K562 (cell line): ENCODE data around the gene B4GALT5. TPM values are rescaled to one million over a fixed set of nuclear protein-coding genes. Genes with fewer than 3 reads are reported as not detected.

Experiments used
- ELF2 ChIP-seq: fragments of 250-450 bp; sonication (Bioruptor Pico); IDR thresholded peaks from 2 replicates; pipeline ENCODE4 v1.5.0; 2021; ENCODE audit warnings: mild to moderate bottlenecking
- HDAC1 ChIP-seq, 2 experiments: fragments of 450-650 bp; IDR thresholded peaks; 2 replicates each; pipeline ENCODE4 v1.6.1; 2016 to 2017; ENCODE audit warnings: inconsistent platforms in 1 of 2, mild to moderate bottlenecking in 1 of 2, moderate library complexity in 1 of 2
- MYNN ChIP-seq, 2 experiments: sonication (generic); formaldehyde crosslinking in 1 of 2; IDR thresholded peaks; 2 replicates each; pipeline versions ENCODE4 v1.5.0 to v1.6.1; 2016 to 2020; ENCODE audit warnings: antibody characterized with exemption in 1 of 2, missing genetic modification reagents in 1 of 2
- polyA plus RNA-seq, 8 experiments: library from polyadenylated mRNA; depleted of rRNA in 4 of 8; stranded (reverse) in 5 of 8; unstranded in 3 of 8; fragments of >200 nt; fragmentation: Nextera tagmentation in 2 of 8; fragmentation: Illumina TruSeq in 1 of 8; extraction: Ambion mirVana in 2 of 8; extraction: Trizol in 1 of 8; gene quantifications; 2 replicates each; pipeline versions ENCODE4 v1.2.1 to v1.2.3, GENCODE V29; 2011 to 2014; ENCODE audit warnings: inconsistent platforms in 1 of 8, missing spikeins in 1 of 8
- total RNA-seq, 7 experiments: library from RNA; depleted of rRNA in 6 of 7; stranded (reverse); fragments of >200 nt in 6 of 7; fragmentation: Illumina TruSeq in 2 of 7; extraction: Trizol in 2 of 7; gene quantifications; 2 replicates each; pipeline versions ENCODE4 v1.2.1 to v1.2.3, GENCODE V29; 2011 to 2021; ENCODE audit warnings: low replicate concordance in 1 of 7
- TF ChIP-seq, protein P1 (sequence below): fragments of 200-800 bp; sonication (Bioruptor generic); IDR thresholded peaks from 2 replicates; pipeline ENCODE4 v1.6.1; 2017; ENCODE audit warnings: missing genetic modification characterization, missing compliant biosample characterization
- TF ChIP-seq, protein P2 (sequence below), 3 experiments: IDR thresholded peaks in 2 of 3; conservative IDR thresholded peaks in 1 of 3; 2 replicates each; pipeline ENCODE4 v1.5.1; 2011 to 2012; ENCODE audit warnings: low read length in 3 of 3, mild to moderate bottlenecking in 3 of 3, control low read depth in 2 of 3, improper control_type of control experiment in 1 of 3, inconsistent platforms in 1 of 3, low read depth in 1 of 3, mixed read lengths in 1 of 3, moderate library complexity in 1 of 3; ENCODE audit not compliant: insufficient read depth in 2 of 3
- TF ChIP-seq, protein P3 (sequence below): sonication (generic); formaldehyde crosslinking; IDR thresholded peaks from 2 replicates; pipeline ENCODE4 v1.8.0; 2023; ENCODE audit warnings: mild to moderate bottlenecking, missing genetic modification reagents

Gene B4GALT5
- total and polyA plus RNA-seq, 9 of the 15 experiments (the other 6 are each of a cell fraction or from before 2014, with no cell fraction given) = 8.5 to 32.6 (median 23.4) TPM

DNA sequence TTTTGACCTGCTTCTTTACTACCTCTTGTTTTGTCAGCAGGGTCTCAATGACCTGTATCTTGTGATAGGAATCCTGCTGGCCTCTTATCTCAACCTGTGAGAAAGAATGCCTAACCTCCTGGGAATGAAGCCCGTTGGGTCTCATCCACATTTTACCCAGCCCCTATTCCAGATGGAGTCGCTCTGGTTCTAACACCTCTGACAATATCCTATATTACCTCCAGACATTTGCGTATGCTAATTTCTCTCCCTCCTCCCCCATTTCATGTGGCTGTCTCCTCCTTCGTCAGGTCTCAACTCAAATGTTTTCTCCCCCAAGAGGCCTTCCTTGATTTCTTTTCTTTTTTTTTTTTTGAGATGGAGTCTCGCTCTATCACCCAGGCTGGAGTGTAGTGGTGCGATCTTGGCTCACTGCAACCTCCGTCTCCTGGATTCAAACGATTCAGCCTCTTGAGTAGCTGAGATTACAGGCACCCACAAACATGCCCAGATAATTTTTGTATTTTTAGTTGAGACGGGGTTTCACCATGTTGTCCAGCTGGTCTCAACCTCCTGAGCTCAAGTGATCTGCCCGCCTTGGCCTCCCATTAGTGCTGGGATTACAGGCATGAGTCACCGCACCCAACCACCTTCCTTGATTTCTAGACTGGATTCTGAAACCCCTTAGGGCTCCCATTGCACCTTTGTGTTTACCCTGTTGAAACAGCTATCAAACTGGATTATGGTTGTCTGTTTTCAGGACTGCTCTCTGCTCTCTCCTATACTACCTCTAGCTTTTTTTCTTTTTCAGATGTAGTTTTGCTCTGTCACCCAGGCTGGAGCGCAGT is 49.5 kb upstream of the B4GALT5 start (continued):
- no peak for TF ChIP-seq HDAC1 (IDR thresholded peaks at IDR 0.05)
- TF ChIP-seq, protein P1, sequence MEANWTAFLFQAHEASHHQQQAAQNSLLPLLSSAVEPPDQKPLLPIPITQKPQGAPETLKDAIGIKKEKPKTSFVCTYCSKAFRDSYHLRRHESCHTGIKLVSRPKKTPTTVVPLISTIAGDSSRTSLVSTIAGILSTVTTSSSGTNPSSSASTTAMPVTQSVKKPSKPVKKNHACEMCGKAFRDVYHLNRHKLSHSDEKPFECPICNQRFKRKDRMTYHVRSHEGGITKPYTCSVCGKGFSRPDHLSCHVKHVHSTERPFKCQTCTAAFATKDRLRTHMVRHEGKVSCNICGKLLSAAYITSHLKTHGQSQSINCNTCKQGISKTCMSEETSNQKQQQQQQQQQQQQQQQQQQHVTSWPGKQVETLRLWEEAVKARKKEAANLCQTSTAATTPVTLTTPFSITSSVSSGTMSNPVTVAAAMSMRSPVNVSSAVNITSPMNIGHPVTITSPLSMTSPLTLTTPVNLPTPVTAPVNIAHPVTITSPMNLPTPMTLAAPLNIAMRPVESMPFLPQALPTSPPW (CRISPR knock-in tag) = peak; percentile 21; the same call in 1 of the 2 replicates
- TF ChIP-seq, protein P2, sequence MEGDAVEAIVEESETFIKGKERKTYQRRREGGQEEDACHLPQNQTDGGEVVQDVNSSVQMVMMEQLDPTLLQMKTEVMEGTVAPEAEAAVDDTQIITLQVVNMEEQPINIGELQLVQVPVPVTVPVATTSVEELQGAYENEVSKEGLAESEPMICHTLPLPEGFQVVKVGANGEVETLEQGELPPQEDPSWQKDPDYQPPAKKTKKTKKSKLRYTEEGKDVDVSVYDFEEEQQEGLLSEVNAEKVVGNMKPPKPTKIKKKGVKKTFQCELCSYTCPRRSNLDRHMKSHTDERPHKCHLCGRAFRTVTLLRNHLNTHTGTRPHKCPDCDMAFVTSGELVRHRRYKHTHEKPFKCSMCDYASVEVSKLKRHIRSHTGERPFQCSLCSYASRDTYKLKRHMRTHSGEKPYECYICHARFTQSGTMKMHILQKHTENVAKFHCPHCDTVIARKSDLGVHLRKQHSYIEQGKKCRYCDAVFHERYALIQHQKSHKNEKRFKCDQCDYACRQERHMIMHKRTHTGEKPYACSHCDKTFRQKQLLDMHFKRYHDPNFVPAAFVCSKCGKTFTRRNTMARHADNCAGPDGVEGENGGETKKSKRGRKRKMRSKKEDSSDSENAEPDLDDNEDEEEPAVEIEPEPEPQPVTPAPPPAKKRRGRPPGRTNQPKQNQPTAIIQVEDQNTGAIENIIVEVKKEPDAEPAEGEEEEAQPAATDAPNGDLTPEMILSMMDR (IDR thresholded peaks at IDR 0.05 in 2 of 3, conservative IDR thresholded peaks at IDR 0.05 in 1 of 3; ENCODE audit: insufficient read depth in 2 of 3, low read depth in 1 of 3, low read length in 3 of 3) = no peak
- no peak for TF ChIP-seq ELF2 (CRISPR knock-in tag)
- TF ChIP-seq MYNN (IDR thresholded peaks at IDR 0.05) = no peak
- no peak for TF ChIP-seq MYNN (CRISPR knock-in tag; IDR thresholded peaks at IDR 0.05)
- TF ChIP-seq, protein P3, sequence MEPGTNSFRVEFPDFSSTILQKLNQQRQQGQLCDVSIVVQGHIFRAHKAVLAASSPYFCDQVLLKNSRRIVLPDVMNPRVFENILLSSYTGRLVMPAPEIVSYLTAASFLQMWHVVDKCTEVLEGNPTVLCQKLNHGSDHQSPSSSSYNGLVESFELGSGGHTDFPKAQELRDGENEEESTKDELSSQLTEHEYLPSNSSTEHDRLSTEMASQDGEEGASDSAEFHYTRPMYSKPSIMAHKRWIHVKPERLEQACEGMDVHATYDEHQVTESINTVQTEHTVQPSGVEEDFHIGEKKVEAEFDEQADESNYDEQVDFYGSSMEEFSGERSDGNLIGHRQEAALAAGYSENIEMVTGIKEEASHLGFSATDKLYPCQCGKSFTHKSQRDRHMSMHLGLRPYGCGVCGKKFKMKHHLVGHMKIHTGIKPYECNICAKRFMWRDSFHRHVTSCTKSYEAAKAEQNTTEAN (CRISPR knock-in tag) = no peak
